HepG2 (cell line): Measurements from ENCODE around the gene WIPF2. TPM values are rescaled to one million over a fixed set of nuclear protein-coding genes. Genes with fewer than 3 reads are reported as not detected.
"Not testable (repeated sequence)": the region's sequence is repeated elsewhere in the genome, so short reads cannot be mapped to it uniquely, and the experiment has no call there.

Experiments used
- ATAC-seq: fragments of 200-7000 bp; cut with Tn5 transposase; 3 replicates; pipeline ENCODE4 v1.9.1; 2020; ENCODE audit warnings: mild to moderate bottlenecking, moderate library complexity
- BruUV-seq: library from RNA; stranded (reverse); fragments of 400-500 nt; replicated peaks from 2 replicates; lab custom pipeline; 2021; lab: Mats Ljungman, UMichigan
- CTCF ChIA-PET: fragments of 300-600 bp; formaldehyde crosslinking; extraction: SDS; loops from one replicate; lab custom pipeline; 2021; ENCODE audit warnings: low total read pairs, inconsistent platforms, low intra/inter-chr PET ratio; lab: Yijun Ruan, JAX
- POLR2A ChIA-PET: fragments of 350-600 bp; sonication (Branson Sonifier 250); formaldehyde crosslinking; loops from one replicate; lab custom pipeline; 2020; ENCODE audit warnings: antibody characterized with exemption, inconsistent platforms; lab: Yijun Ruan, JAX
- DNase-seq: peaks from one replicate; pipeline ENCODE4 v3.0.0-alpha.2; 2015; ENCODE audit warnings: low spot score
- FAIRE-seq: peaks from 3 replicates; lab custom pipeline; 2011; peaks lifted over from hg19 to GRCh38; lab: Jason Lieb, UNC
- H2AFZ ChIP-seq: one replicate; pipeline ENCODE4 v1.6.1; 2011; ENCODE audit warnings: low read length, inconsistent platforms
- H3K27ac ChIP-seq: fragments of 300-600 bp; 3 replicates; pipeline ENCODE4 v1.8.0; 2011; ENCODE audit warnings: mixed run types, mild to moderate bottlenecking, mixed read lengths, low read length, inconsistent platforms; ENCODE audit not compliant: insufficient read depth; ENCODE audit errors: extremely low read length
- H3K27me3 ChIP-seq, 2 experiments: fragments of 200-600 bp in 1 of 2; 2 replicates in 1 of 2; 3 replicates in 1 of 2; pipeline versions ENCODE4 v1.6.0 to v1.8.0; 2011; ENCODE audit warnings: low read length in 2 of 2, mild to moderate bottlenecking in 2 of 2, moderate library complexity in 2 of 2, inconsistent platforms in 1 of 2; ENCODE audit not compliant: insufficient read depth in 2 of 2, control insufficient read depth in 1 of 2
- H3K36me3 ChIP-seq, 2 experiments: fragments of 200-600 bp in 1 of 2; replicated peaks in 1 of 2; 2 replicates in 1 of 2; 3 replicates in 1 of 2; pipeline versions ENCODE4 v1.5.1 to v1.8.0; 2011; ENCODE audit warnings: low read length in 2 of 2, inconsistent platforms in 1 of 2; ENCODE audit not compliant: insufficient read depth in 2 of 2, control insufficient read depth in 1 of 2
- H3K4me1 ChIP-seq: 2 replicates; pipeline ENCODE4 v1.5.1; 2012; ENCODE audit warnings: low read length, inconsistent platforms; ENCODE audit not compliant: insufficient read depth
- H3K4me2 ChIP-seq: 2 replicates; pipeline ENCODE4 v1.6.0; 2011; ENCODE audit warnings: low read depth, low read length, inconsistent platforms
- H3K4me3 ChIP-seq, 3 experiments: fragments of 200-600 bp in 1 of 3; sonication (generic), shearing (Covaris generic) in 1 of 3; replicated peaks in 1 of 3; 2 replicates each; pipeline ENCODE4 v1.5.1; 2011 to 2016; ENCODE audit warnings: low read length in 3 of 3, inconsistent platforms in 2 of 3, low read depth in 2 of 3, mild to moderate bottlenecking in 2 of 3, control low read depth in 1 of 3, mixed read lengths in 1 of 3; ENCODE audit not compliant: insufficient read depth in 1 of 3
- H3K79me2 ChIP-seq: one replicate; pipeline ENCODE4 v1.6.1; 2011; ENCODE audit warnings: low read length, inconsistent platforms; ENCODE audit not compliant: insufficient read depth
- H3K9ac ChIP-seq: 2 replicates; pipeline ENCODE4 v1.6.0; 2011; ENCODE audit warnings: mild to moderate bottlenecking, low read depth, low read length, inconsistent platforms; ENCODE audit not compliant: insufficient read depth
- H3K9me3 ChIP-seq: 2 replicates; pipeline ENCODE4 v1.5.1; 2012; ENCODE audit warnings: mild to moderate bottlenecking, low read length
- H4K20me1 ChIP-seq: 2 replicates; pipeline ENCODE4 v1.6.0; 2011; ENCODE audit warnings: inconsistent platforms, mild to moderate bottlenecking, low read length, moderate library complexity; ENCODE audit not compliant: insufficient read depth
- ARNTL ChIP-seq: sonication (generic); formaldehyde crosslinking; IDR thresholded peaks from 2 replicates; pipeline ENCODE4 v1.4.0; 2020; ENCODE audit warnings: mild to moderate bottlenecking, missing genetic modification reagents
- BRF2 ChIP-seq: sonication (generic); formaldehyde crosslinking; IDR thresholded peaks from 2 replicates; pipeline ENCODE4 v1.8.1; 2022; ENCODE audit warnings: mild to moderate bottlenecking, missing genetic modification reagents
- CREB1 ChIP-seq, 2 experiments: fragments of 450-650 bp in 1 of 2; IDR thresholded peaks; 2 replicates each; pipeline ENCODE4 v1.6.1; 2016 to 2017; ENCODE audit warnings: control low read depth in 1 of 2, mild to moderate bottlenecking in 1 of 2, missing compliant biosample characterization in 1 of 2, missing genetic modification characterization in 1 of 2
- E2F2 ChIP-seq: sonication (generic); formaldehyde crosslinking; IDR thresholded peaks from 2 replicates; pipeline ENCODE4 v1.4.0; 2020; ENCODE audit warnings: missing genetic modification reagents, borderline replicate concordance
- ERF ChIP-seq: IDR thresholded peaks from 2 replicates; pipeline ENCODE4 v1.6.1; 2018; ENCODE audit warnings: missing biosample characterization, missing genetic modification reagents
- GATAD1 ChIP-seq: IDR thresholded peaks from 2 replicates; pipeline ENCODE4 v1.6.1; 2016; ENCODE audit warnings: missing genetic modification reagents, missing compliant biosample characterization
- MAFK ChIP-seq, 2 experiments: IDR thresholded peaks in 1 of 2; conservative IDR thresholded peaks in 1 of 2; 2 replicates each; pipeline ENCODE4 v1.6.1; 2011; ENCODE audit warnings: improper control_type of control experiment in 2 of 2, low read length in 2 of 2
- NFYC ChIP-seq: IDR thresholded peaks from 2 replicates; pipeline ENCODE4 v1.6.1; 2016; ENCODE audit warnings: missing genetic modification reagents, missing compliant biosample characterization
- SP2 ChIP-seq: sonication (generic); formaldehyde crosslinking; IDR thresholded peaks from 2 replicates; pipeline ENCODE4 v1.5.1; 2020; ENCODE audit warnings: mild to moderate bottlenecking, missing genetic modification reagents
- ZBTB49 ChIP-seq: sonication (generic); formaldehyde crosslinking; IDR thresholded peaks from 2 replicates; pipeline ENCODE4 v1.4.0; 2020; ENCODE audit warnings: missing genetic modification reagents, borderline replicate concordance
- ZMYM2 ChIP-seq: sonication (generic); formaldehyde crosslinking; IDR thresholded peaks from 2 replicates; pipeline ENCODE4 v1.8.0; 2022; ENCODE audit warnings: mild to moderate bottlenecking, missing genetic modification reagents
- ZMYM4 ChIP-seq: sonication (generic); formaldehyde crosslinking; IDR thresholded peaks from 2 replicates; pipeline ENCODE4 v1.8.1; 2023; ENCODE audit warnings: mild to moderate bottlenecking, missing genetic modification reagents
- ZNF605 ChIP-seq: sonication (generic); formaldehyde crosslinking; IDR thresholded peaks from 2 replicates; pipeline ENCODE4 v1.8.0; 2022; ENCODE audit warnings: mild to moderate bottlenecking, missing genetic modification reagents
- WGBS: methylation state at CpG from one replicate; pipeline ENCODE4 v1.1.6; 2017; ENCODE audit warnings: low lambda C conversion rate; 5-methylcytosine and 5-hydroxymethylcytosine counted together
- in situ Hi-C: cut with HindIII; loops from 2 replicates; pipeline ENCODE4 v1.10.0; 2017; ENCODE audit warnings: low pct_unique_long_range_greater_than_20kb; ENCODE audit not compliant: extremely low pct_ligation_motif_present
- intact Hi-C: fragments of 100-400 bp; cut with micrococcal nuclease; formaldehyde crosslinking; loops from one replicate; pipeline ENCODE4 v1.10.0; 2022; ENCODE audit not compliant: unreplicated experiment
- polyA plus RNA-seq, 8 experiments: library from polyadenylated mRNA; depleted of rRNA in 3 of 8; stranded (reverse) in 7 of 8; unstranded in 1 of 8; fragments of >200 nt; fragmentation: Illumina TruSeq in 4 of 8; extraction: Trizol in 4 of 8; gene quantifications; 2 replicates each; pipeline versions ENCODE4 v1.2.1 to v1.2.3, GENCODE V29; 2011 to 2016; ENCODE audit warnings: low read depth in 4 of 8, missing spikeins in 1 of 8, mixed read lengths in 1 of 8; ENCODE audit not compliant: insufficient read depth in 1 of 8
- total RNA-seq, 5 experiments: library from RNA; depleted of rRNA; stranded (reverse); fragments of >200 nt; fragmentation: Illumina TruSeq; extraction: Trizol; gene quantifications; 2 replicates each; pipeline ENCODE4 v1.2.3, GENCODE V29; 2016; ENCODE audit warnings: low read depth in 1 of 5

Gene WIPF2
- total and polyA plus RNA-seq, 2 of the 13 experiments (the other 11 are each of a cell fraction or from before 2014, with no cell fraction given): 7.2 to 10.8 TPM

DNA sequence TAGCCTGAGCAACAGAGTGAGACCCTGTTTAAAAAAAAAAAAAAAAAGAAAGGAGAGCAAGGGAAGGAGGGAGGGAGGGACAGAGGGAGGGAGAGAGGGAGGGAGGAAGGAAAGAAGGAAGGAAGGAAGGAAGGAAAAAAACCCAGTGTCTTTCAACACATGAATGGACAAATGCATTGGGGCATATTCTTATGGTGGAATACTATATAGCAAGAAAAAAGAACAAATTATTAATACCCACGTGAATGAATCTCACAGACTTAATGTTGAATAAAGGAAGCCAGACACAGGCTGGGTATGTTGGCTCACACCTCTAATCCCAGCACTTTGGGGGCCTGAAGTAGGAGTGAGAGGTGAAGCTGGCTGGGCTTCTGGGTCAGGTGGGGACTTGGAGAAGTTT lies 21.6 kb upstream of the WIPF2 start:
- Histone ChIP-seq H3K4me1 (peaks cover 51% of the 10 kb centered on the region), H4K20me1 (no peaks in the 10 kb centered on the region), H3K4me3 (no peak overlapping the region), H3K4me2 (no peak overlapping the region), H3K27ac (no peak overlapping the region), H3K27me3 (no peaks in the 10 kb centered on the region), H3K9me3 (no peaks in the 10 kb centered on the region), H3K79me2 (no peaks in the 10 kb centered on the region), H3K36me3 (no peaks in the 10 kb centered on the region), H3K9ac (no peak overlapping the region), H2AFZ (no peak overlapping the region)
- 85% methylated on average over 1 of the region's 1 CpG for WGBS
- ChIA-PET POLR2A (interaction anchor here (1.2 to 3.0 kb wide), 3 partner anchors 21 to 84 kb away, joined by 4 to 20 read pairs (median 19); partner anchors contain the start of genes CASC3 and WIPF2), CTCF (no interaction called here)
- BruUV-seq: no TSS peak
- no peak for DNase-seq
- in situ Hi-C loops (no loop called here), intact Hi-C loops (no loop called here)
- ATAC-seq: no peak
- FAIRE-seq: no peak
- TF ChIP-seq CREB1 (IDR thresholded peaks at IDR 0.05): no peak
- 0 out of 2 replicates have a peak, but pooled peaks have one; percentile 15 for TF ChIP-seq CREB1 (CRISPR knock-in tag; IDR thresholded peaks at IDR 0.05)
- TF ChIP-seq E2F2: no peak
- 0 out of 2 replicates have a peak, but pooled peaks have one; percentile 32 for TF ChIP-seq BRF2 (CRISPR knock-in tag)

DNA sequence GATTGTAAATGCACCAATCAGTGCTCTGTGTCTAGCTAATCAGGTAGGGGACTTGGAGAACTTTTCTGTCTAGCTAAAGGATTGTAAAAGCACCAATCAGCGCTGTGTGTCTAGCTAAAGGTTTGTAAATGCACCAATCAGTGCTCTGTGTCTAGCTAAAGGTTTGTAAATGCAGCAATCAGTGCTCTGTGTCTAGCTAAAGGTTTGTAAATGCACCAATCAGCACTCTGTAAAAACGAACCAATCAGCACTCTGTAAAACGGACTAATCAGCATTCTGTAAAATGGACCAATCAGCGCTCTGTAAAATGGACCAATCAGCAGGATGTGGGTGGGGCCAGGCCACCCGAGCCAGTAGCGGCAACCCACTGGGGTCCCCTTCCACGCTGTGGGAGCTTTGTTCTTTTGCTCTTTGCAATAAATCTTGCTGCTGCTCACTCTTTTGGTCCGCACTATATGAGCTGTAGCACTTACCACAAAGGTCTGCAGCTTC lies 21.1 kb upstream of the WIPF2 start:
- H4K20me1 ChIP-seq, H3K36me3 ChIP-seq, H3K79me2 ChIP-seq, intact Hi-C loops, H3K27me3 ChIP-seq, H3K9me3 ChIP-seq, in situ Hi-C loops, CTCF ChIA-PET, BruUV-seq, FAIRE-seq: not testable (repeated sequence)
- POLR2A ChIA-PET: interaction anchor here (1.1 to 3.0 kb wide), 7 partner anchors 7 to 217 kb away, joined by 3 to 20 read pairs (median 4); partner anchors contain the start of genes CASC3, PSMD3 and WIPF2
- peak overlapping the region; percentile 16 to 57 (median 37); a peak in 5 of 6 replicates for H3K4me3 ChIP-seq
- peak; percentile 48 for ATAC-seq
- DNase-seq: peak; percentile 62
- peak overlapping the region; percentile 41 for H3K27ac ChIP-seq
- peaks cover 56% of the 10 kb centered on the region for H3K4me1 ChIP-seq
- peak overlapping the region; percentile 70 for H3K4me2 ChIP-seq
- peak overlapping the region; percentile 95 for H2AFZ ChIP-seq
- WGBS: 30% methylated on average over 8 of the region's 8 CpGs
- peak overlapping the region; percentile 34; the same call in 1 of the 2 replicates for H3K9ac ChIP-seq
- TF ChIP-seq ZMYM4: peak; percentile 76
- 0 out of 2 replicates have a peak, but pooled peaks have one; percentile 25 for TF ChIP-seq ERF (CRISPR knock-in tag)
- TF ChIP-seq MAFK (conservative IDR thresholded peaks at IDR 0.05 in 1 of 2, IDR thresholded peaks at IDR 0.05 in 1 of 2; ENCODE audit: low read length in 2 of 2): peak; percentile 86 to 90
- 0 out of 2 replicates have a peak, but pooled peaks have one; percentile 6 for TF ChIP-seq ZBTB49 (CRISPR knock-in tag)
- peak; percentile 58; the same call in 1 of the 2 replicates for TF ChIP-seq ZMYM2
- peak; percentile 44 for TF ChIP-seq SP2 (CRISPR knock-in tag)
- TF ChIP-seq ZNF605: peak; percentile 24; the same call in 1 of the 2 replicates
- TF ChIP-seq NFYC: peak; percentile 88
- TF ChIP-seq GATAD1: peak; percentile 41; the same call in 1 of the 2 replicates
- TF ChIP-seq ARNTL: 0 out of 2 replicates have a peak, but pooled peaks have one; percentile 27
